Vein endothelial cell (primary cell): Measurements from ENCODE around the gene RSPH9. TPM values are rescaled to one million over a fixed set of nuclear protein-coding genes. Genes with fewer than 3 reads are reported as not detected.

Experiments
- total RNA-seq: library from RNA; depleted of rRNA; stranded (reverse); fragments of >200 nt; gene quantifications from 2 replicates; pipeline ENCODE4 v1.2.3, GENCODE V29; 2012

Gene RSPH9, protein sequence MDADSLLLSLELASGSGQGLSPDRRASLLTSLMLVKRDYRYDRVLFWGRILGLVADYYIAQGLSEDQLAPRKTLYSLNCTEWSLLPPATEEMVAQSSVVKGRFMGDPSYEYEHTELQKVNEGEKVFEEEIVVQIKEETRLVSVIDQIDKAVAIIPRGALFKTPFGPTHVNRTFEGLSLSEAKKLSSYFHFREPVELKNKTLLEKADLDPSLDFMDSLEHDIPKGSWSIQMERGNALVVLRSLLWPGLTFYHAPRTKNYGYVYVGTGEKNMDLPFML
- total RNA-seq = under 0.01 and 0.19 TPM in 2 replicates

GRCh38 chr6:43644940-43645612 lies at the start of gene RSPH9:
RSPH9 (plus strand) TSS chr6:43645036; CDS start chr6:43645099, 63 bp downstream.

DNA sequence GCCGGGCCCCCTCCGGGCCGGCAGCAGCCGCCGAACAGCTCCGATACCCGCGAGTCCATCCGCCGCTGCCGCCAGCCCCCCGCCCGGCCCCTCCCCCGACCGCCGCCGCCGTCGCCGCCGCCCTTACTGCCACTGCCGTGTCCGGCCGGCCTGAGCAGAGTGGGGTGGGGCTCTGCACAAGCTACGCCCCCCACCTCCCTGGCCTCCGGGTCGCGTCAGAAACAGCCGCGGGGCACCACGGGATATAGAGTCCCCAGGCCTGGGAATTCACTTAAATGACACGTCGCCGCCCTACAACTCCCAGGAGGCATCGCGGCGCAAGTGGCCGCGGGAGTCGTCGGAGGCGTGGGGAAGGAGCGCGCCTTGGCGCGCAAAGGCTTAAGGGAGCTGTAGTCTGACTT lies 15.7 kb upstream of the RSPH9 start, which contains the start of gene GTPBP2:
Gene GTPBP2, minus strand, starts transcription at position 161 of the 401 bp plus-strand sequence. Its CDS starts 102 bp downstream, at position 59.

DNA sequence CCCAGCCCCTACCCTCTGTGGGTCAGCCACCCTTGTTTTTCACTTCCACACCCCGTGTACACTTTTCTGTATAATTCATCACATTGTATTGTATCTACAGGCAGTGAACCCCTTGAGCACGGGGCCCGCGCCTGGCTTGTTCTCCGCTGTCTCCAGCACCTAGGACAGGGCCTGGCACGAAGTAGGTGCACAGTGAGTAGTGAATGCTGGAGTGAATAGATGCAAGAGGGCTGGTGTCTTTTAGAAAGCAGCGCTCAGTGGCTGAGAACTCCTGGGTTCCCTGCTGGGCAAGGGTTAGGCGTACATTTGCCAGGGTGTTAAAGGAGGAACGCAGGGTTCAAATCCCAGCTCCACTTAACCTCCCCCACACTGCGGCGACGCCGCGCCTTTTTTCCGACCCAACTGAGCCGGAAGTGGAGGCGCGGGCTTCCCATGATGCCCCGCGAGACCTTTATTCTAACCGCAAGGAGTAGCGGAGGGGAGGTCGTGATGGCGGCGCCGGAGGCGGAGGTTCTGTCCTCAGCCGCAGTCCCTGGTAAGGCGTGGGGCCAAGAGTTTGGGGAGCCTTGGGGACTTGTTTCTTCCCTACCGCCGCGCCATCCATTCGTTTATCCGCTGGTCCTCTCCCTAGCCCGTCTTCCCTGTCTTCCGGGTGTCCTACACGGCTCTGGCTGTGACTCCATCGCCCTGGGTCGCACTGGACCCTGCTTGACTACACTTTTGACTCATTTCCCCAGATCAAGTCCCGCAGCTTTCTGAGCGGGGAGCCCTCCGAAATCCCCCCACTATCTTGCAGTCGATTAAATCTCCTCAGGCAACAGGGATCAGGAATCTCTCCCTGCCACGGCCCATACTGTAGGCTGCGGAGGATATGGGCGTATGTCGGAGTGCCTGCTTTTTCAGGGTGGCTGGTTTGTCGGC lies 9.2 kb upstream of the RSPH9 start, which contains the start of gene MAD2L1BP:
Gene MAD2L1BP, plus strand, starts transcription at position 454 of the 921 bp plus-strand sequence. Its CDS starts 36 bp downstream, at position 490.

DNA sequence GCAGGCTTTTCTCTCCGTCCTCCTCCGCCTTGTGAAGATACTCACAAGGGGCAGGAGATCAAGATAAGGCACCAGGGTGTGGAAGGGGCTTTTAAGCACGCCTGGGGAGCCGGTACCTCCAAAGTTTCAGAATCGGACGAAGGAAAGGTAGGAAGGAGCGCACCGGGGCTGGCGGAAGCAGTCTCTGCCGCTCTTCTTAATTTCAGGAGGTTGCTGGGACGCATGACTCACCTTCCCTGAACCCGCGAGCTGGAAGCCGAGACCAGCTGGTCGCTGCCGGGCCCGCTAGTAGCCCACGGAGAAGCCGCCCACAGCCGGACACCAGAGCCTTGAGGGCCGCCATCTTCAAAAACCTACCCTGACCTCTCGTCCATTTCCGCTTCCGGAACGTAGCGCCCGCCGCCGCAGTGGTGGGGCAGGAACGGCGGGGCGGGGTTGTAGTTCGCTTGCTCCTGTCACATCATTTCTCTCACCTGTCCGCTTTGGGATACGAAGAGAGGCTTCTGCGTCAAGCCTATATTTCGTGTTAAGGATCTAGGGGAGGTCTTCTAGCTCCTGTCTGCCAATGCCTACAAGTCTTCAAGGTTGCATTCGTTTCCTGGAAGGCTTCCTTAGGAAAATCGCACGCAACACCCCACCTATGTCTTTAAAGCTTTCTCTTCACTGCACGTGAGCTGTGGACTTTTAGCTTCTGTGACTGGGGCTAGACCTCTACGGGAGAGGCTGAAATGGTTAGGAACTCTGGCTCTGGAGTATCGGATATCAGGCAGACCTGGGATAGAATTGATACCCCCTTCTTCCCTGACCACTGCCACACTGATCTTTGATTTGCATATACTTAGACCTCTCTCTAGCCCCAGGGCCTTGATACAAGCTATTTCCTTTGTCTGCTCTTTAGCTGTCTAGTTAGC lies 42.9 kb downstream of the RSPH9 start, which contains the start of gene MRPS18A:
Gene MRPS18A, minus strand, starts transcription at position 355 of the 911 bp plus-strand sequence. Its CDS starts 12 bp downstream, at position 343.

Other genes starting within 250 kb of the RSPH9 start
- gene ABCC10, start 217.5 kb upstream of the RSPH9 start, total RNA-seq = 21.1 and 23.8 TPM in 2 replicates
- 0.33 TPM in 1 of 2 replicates, not detected in the other for gene DLK2, start 189.5 kb upstream of the RSPH9 start, total RNA-seq
- gene TJAP1, start 167.5 kb upstream of the RSPH9 start, total RNA-seq = 15.4 and 16.0 TPM in 2 replicates
- 0.19 and 0.65 TPM in 2 replicates for gene LRRC73, start 134.7 kb upstream of the RSPH9 start, total RNA-seq
- 131 and 133 TPM in 2 replicates for gene YIPF3, start 128.1 kb upstream of the RSPH9 start, total RNA-seq
- 34.9 and 39.5 TPM in 2 replicates for gene POLR1C, start 127.9 kb upstream of the RSPH9 start, total RNA-seq
- gene XPO5, start 69.0 kb upstream of the RSPH9 start, total RNA-seq = 37.2 and 41.0 TPM in 2 replicates
- 28.7 and 38.1 TPM in 2 replicates for gene POLH, start 68.9 kb upstream of the RSPH9 start, total RNA-seq
- 48.7 and 51.8 TPM in 2 replicates for gene GTPBP2, start 15.8 kb upstream of the RSPH9 start, total RNA-seq
- gene MAD2L1BP, start 9.2 kb upstream of the RSPH9 start, total RNA-seq = 37.6 and 49.6 TPM in 2 replicates
- 44.1 and 55.5 TPM in 2 replicates for gene MRPS18A, start 42.8 kb downstream of the RSPH9 start, total RNA-seq
- 13.2 and 29.1 TPM in 2 replicates for gene VEGFA, start 125.2 kb downstream of the RSPH9 start, total RNA-seq